Esophagus muscularis mucosa (tissue), 4 donors: Measurements from ENCODE around the gene RNF126.

Source experiments
- EP300 ChIP-seq: sonication (generic); formaldehyde crosslinking; IDR thresholded peaks from one replicate; pipeline ENCODE4 v1.6.1; 2017; ENCODE audit warnings: antibody characterized with exemption
- POLR2A ChIP-seq: fragments of 450-650 bp; IDR thresholded peaks from one replicate; pipeline ENCODE4 v1.6.1; 2017; ENCODE audit warnings: antibody characterized with exemption, moderate library complexity, mild to moderate bottlenecking, low read depth
- POLR2AphosphoS5 ChIP-seq, 2 donors: sonication (generic); formaldehyde crosslinking; IDR thresholded peaks; one replicate each; pipeline ENCODE4 v1.6.1; 2017; ENCODE audit warnings: antibody characterized with exemption in 2 of 2
- TF ChIP-seq, protein P1 (sequence below), 3 experiments: fragments of 200-600 bp in 2 of 3; fragments of 450-650 bp in 1 of 3; sonication (generic) in 2 of 3; IDR thresholded peaks; one replicate each; pipeline ENCODE4 v1.5.1; 2017 to 2019; ENCODE audit warnings: antibody characterized with exemption in 3 of 3, mild to moderate bottlenecking in 2 of 3, moderate library complexity in 1 of 3

DNA sequence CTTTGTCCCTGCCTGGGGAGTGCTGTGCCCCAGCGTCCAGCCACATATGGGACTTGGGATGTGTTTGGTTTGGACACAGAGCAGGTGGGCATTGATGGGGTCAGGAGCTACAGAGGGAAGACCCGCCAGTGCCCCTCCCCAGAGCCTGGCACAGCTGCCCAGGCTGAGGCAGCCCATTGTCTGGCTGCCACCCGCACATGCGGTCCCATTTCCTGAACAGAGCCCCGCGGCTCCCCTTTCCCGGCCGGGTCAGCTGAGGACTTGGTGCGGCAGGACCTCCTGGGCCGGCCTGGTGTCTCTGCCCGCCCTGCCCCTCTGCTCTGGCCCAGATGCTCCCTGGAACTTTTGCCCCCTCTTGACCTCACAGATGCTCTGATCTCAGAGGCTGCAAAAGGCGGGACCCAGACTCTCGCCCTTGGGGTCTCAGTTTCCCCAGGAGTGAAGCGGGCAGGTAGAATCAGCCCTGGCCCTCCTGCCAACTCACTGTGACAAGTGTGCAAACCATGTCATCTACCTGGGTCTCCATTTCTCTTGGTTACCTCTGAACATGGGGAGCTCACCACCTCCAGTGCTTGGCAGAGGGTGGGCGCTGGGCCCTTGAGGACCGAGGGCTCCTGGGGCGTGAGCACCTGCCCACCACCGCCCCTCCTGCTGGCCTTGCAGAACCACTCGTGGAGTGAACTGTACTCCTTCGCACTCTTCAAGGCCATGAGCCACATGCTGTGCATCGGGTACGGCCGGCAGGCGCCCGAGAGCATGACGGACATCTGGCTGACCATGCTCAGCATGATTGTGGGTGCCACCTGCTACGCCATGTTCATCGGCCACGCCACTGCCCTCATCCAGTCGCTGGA is 55.5 kb downstream of the RNF126 start:
- TF ChIP-seq POLR2A (no peak), EP300 (no peak), POLR2AphosphoS5 (IDR thresholded peaks at IDR 0.05) (no peak)
- TF ChIP-seq, protein P1, sequence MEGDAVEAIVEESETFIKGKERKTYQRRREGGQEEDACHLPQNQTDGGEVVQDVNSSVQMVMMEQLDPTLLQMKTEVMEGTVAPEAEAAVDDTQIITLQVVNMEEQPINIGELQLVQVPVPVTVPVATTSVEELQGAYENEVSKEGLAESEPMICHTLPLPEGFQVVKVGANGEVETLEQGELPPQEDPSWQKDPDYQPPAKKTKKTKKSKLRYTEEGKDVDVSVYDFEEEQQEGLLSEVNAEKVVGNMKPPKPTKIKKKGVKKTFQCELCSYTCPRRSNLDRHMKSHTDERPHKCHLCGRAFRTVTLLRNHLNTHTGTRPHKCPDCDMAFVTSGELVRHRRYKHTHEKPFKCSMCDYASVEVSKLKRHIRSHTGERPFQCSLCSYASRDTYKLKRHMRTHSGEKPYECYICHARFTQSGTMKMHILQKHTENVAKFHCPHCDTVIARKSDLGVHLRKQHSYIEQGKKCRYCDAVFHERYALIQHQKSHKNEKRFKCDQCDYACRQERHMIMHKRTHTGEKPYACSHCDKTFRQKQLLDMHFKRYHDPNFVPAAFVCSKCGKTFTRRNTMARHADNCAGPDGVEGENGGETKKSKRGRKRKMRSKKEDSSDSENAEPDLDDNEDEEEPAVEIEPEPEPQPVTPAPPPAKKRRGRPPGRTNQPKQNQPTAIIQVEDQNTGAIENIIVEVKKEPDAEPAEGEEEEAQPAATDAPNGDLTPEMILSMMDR (IDR thresholded peaks at IDR 0.05) = no peak
